Hematopoietic multipotent progenitor cell treated with erythropoietin and hydrocortisone succinate and interleukin-3 and kit ligand, for 4 days (in vitro differentiated cells): ENCODE data around the gene ASPDH.

ENCODE experiments used
- DNase-seq: peaks from one replicate; pipeline ENCODE4 v3.0.0-alpha.2; 2015

The ASPDH gene

DNA sequence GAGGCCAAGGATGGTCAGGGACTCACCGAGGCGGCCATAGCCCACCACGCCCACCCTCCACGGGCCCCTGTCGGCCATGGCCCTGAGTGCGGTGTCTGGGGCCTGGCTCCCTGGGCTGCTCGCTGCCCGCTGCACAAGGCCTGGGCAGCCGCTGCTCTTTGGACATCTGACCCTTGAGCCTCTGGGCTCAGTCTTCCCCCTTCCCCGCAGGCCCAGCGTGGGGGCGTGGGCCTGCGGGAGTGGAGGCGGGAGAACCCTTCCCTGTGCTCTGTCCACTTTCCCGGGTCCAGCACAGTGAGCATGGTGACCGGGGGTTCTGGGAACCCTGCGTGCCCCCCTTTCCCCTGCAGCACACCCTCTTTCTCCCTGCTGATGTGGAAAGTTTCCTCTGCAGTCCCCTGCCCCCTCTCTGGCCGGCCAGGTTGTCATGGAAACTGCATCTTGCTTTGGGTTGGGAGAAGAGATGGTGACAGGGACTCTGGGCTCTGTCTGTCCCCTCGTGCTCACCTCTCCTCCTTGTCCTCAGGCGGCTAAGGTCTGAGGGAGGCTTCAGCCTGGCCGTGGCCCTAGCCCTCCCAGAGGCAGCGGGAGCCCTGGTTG lies at the start of gene ASPDH:
ASPDH (minus strand) TSS at position 168 of the 600 bp plus-strand sequence; CDS start at position 78, 90 bp downstream.
- DNase-seq, result no peak

DNA sequence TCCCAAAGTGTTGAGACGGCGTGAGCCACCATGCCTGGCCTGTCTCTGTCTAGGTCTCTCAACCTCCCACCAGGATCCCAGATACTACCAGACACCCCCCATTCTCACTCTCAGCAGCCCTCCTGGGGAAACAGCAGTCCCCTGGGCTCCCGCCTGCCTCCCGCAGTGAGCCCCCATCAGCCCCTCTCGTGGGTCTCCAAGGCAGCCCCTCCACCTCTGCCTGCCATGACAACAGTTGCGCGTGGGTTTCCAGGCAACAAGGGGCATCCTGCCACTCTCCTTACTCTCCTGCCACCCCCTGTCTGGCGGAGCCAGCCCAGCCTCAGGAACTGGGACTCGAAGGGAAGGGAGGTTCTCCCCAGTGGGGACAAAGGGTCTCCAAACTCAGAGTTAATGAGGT lies 49.3 kb upstream of the ASPDH start:
- DNase-seq, result no peak

DNA sequence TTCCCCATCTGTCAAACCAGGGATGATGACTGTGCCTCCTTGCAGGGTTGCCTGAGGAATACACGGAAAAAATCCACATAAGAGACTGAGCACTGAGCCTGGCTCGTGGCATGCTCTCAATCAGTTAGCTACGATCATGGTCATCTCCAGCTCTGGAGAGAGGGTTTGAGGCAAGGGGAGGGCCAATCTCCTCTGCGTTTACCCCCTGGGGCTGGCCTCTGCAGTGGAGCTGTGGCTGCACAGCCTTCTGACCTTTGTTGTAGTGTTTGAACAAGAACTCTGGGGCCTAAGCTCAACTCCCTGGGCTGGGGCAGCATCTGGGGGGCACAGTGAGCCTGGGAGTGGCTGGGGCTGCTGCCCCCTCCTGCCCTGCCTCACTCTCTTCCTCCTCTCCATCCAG lies 48.6 kb upstream of the ASPDH start:
- DNase-seq, result no peak

DNA sequence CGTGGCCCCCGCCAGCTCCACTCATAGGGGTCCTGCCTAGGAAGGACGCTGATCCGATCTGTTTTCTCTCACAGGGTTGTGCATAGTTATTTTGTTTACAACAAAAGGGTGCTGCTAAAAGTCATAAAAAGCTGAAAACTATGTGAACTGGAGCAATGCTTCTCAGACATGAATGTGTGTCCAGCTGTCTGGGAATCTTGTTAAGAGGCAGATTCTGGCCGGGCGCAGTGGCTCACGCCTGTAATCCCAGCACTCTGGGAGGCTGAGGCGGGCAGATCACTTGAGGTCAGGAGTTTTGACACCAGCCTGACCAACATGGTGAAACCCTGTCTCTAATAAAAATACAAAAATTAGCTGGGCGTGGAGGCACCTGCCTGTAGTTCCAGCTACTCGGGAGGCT lies 45.9 kb upstream of the ASPDH start:
- no peak for DNase-seq

DNA sequence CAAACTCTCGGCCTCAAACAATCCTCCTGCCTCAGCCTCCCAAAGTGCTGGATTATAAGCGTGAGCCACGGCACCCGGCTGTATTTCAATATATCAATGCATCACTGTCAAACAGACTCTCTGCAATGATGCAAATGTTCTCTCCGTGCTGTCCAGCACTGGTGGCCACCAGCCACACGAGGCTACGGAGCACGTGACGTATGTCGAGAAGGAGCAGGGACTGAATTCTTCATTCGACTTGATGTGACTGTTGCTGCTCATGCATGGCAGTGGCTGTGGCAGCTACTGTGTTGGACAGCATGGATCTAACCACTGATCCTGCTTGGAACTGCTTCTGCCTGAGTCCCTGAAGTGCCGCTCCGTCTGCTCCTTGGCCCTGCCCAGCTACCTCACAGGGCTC lies 44.7 kb upstream of the ASPDH start:
- no peak for DNase-seq

DNA sequence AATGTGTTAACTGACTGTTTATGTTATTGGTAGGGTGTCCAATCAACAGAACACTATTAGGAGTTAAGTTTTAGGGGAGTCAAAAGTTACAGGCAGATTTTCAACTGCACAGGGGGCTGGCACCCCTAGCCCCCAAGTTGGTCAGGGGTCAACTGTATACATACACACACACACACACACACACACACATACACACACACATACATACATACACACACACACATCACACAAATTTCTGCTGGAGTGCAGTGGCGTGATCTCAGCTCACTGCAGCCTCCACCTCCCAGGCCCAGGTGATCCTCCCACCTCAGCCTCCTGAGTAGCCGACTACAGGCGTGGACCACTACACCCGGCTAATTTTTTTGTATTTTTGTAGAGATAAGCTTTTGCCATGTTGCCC lies 44.3 kb upstream of the ASPDH start:
- no peak for DNase-seq

DNA sequence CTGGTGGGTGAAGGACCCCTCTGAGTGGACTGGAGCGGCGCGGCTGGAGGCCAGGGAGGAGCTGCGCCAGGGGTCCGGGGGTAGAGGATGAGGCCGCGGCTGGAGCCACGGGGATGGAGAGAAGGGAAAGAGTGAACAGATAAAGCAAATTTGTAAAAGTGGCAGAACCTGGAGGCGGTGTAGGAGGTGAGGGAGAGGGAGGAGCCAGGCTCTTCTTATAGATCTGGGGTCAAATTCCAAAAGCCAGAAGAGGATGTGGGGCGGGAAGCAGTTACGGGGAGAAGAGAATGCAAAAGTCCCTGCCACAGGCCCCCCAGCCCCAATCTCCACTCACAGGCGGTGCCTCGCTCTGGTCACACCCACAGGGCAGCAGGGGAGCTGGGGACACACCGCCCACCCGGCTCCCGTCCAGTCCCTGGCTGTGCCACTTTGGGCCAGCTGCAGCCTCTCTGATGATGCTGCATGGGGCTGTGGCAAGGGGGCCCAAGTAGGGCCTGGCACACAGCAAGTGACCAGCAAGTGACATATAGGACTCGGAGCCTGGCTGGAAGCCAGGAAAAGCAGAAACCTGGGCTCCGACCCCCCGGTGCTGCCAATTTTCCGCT lies 43.4 kb upstream of the ASPDH start:
- no peak for DNase-seq

DNA sequence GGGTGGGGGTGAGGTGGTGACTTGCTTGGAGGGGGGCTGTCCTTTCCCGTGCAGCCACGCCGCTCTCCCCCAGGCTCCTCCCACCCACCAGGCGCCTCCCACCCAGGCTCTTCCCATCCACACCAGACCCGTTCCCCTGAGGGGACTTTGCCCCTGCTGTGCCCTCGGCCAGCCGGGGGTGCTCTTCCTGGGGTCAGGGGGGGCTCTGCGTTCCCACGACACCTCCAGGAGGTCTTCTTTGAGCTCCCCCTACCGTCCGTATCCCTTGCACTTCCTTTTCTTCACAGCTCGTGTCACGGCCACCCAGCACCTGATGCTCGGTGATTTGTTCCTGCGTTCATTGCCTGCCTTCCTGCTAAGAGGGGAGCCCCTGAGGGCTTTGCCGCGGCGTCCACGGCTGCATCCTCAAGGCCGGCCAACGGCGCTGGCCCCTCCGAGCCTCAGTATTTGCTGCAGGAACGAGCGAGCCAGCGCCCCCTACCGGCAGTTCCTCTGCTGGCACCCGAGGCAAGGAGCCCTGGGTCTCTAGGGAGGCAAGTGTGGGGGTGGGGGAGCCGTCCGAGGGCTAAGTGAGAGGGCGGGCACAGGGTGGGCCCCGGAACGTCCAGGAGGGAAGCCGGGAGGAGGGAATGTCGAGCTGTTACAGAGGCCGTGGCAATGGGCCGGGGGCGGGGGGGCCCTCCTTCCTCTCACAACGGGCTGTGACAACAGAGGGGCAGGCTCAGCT lies 42.7 kb upstream of the ASPDH start:
- peak; percentile 84 for DNase-seq

DNA sequence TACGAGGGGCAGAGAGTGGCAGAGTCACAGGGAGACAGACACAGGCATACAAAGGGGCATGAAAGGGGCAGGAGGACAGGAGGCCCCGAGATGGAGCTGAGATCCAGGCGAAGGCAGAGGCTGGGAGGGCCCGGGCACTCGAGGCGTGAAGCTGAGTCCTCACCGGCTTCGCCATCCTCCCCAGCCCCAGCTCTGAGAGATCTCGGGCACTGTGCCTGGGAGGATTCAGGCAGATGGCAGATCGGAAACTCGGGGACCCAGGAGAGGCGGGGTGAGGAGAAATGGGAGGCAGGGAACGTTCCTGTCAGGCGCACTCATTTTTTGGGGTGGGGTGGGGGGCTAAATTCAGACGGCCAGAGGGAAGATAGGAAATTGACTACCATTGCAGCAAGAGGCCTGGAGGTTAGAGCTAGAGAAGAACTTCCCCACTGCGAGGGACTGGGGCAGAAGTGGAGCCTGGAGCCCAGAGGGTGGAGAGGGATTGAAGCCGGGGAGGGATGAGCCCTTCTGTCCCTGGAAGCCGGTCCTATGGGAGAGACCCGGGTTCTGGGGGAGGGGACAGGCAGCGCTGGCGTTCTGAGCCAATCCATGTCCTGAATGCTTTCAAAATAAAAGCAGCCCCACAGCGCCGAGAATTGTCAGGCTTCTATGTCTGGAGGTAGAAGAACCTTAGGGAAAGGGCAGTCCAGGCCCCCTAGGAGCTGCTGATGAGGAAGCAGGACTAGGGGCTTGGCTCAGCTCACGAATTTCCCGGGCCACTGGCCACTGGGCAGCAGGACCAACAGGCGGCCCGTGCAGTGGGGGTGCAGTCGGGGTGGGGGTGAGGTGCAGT lies 42.0 kb upstream of the ASPDH start:
- DNase-seq, result no peak

DNA sequence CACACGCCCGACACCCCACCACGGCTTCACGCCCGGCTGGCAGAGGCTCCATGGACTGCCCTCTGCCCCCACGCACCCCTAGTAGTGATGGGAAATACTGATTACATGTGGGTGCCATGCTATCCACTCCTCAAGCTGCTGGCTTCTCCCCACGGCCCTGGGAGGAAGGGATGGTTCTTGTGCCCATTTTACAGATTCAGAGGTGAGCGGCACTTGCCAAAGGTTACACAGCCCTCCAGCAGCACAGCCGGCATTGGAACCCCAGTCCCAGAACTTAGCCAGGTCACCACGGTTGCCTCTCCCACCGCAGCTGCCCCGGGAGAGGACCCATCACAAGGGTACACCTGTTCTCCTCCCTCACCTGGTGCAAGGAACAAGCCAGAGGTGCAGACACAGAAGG lies 41.3 kb upstream of the ASPDH start:
- no peak for DNase-seq

DNA sequence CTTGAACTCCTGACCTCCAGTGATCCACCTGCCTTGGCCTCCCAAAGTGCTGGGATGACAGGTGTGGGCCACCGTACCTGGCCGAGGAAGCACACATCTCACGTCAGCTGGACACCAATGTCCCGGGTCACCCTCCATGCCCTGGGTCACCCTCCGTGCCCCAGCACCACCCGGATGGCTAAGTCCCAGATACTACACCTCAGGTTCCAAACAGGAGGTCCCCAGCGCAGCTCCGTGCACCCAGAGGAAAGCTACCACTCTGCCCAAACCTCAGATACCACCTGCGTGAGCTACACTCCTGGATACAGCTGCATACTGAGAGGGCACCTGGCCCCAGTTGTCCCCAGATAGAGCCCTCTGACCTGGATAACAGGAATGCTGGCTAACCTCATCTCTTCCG lies 40.5 kb upstream of the ASPDH start:
- DNase-seq, result no peak

DNA sequence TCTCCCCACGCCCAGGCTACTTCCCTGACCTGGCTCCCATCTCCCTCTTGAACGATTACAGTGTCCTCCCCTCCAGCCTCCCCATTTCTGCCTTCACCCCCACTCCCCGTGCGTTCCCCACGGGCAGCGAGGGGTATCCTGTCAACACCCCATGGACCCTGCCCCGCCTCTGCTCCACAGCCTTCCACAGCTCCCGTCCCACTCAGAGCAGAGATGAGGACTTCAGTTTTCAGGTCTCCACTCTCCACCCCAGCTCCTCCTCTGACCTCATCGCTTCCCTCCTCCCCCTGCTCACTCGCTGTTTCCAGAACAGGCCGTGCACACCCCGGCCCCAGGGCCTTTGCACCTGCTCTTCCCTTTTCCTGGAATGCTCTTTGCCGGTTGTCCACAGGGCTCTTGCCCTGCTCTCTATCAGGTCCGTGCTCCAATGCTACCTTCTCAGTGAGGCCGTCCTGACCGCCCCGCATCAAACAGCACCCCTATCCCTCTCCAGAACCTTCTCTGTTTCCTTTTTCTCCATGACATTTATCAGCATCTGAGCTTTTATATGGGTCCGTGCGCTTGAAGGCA lies 39.5 kb upstream of the ASPDH start:
- DNase-seq, result no peak

DNA sequence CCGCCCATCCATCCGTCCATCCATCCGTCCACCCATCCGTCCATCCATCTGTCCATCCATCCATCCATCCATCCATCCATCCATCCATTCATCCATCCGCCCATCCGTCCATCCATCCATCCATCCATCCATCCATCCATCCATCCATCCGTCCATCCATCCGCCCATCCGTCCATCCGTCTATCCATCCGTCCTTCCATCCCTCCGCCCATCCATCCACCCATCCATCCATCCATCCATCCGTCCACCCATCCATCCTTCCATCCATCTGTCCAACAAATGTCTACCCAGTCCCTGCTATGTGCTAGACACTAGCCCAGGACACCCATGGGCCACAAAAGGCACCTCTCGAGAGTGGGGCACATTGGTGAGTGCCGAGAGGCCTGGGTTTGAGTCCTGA lies 38.8 kb upstream of the ASPDH start:
- no peak for DNase-seq

DNA sequence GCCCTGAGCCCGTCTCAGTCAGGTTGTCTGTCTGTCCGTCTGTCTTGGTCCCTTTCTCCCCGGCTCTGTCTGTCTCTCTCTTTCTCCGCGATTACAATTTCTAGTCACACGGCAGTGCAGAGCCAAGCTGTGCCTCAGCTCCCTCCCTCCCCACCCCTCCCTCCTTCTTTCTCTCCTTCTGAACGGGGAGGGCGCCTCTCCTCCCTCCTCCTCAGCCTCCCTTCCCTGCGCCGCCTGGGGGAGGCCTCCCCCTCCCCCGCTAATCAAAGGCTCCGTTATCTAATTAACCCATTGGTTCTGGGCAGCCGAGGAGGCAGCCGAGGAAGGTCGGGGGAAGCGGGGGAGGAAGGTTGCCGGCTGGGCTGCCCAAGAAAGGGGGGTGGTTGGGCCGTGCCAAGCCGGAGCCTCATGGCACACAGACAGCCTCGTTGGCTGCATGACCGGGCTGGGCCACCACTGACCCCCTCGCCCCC lies 38.0 kb upstream of the ASPDH start:
- peak; percentile 52 for DNase-seq

DNA sequence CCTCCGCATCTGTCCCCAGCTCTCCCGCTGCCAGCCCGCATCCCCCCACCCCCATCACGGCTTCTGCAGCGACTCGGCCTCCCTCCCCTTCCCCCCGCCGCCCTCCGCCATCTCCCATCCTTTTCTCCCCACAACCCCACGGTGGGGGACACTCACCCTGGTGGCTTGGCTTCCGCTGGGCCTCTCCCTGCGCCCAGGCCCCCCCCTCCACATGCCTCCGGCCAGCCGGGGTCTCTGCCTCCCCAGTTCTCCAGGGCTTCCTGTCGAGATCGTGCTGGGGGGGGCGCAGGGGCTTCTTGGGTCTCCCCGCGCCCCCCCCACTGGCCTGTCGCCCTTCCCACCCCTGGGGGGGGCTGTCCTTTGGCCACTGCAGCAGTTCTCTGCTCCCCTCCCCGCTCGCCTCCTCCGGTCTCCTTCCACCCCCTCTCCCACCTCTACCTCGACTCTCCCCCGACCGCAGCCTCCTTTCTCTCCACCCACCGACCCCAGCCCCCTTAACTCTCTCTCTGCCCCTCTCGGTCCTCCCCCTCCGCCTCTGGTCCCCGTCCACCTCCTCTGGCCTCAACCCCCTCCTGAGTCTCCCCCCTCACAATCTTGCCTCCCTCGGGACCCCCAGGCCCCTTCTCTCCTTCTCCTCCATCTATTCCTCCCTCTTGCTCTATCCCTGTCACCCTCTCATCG lies 37.5 kb upstream of the ASPDH start:
- no peak for DNase-seq

DNA sequence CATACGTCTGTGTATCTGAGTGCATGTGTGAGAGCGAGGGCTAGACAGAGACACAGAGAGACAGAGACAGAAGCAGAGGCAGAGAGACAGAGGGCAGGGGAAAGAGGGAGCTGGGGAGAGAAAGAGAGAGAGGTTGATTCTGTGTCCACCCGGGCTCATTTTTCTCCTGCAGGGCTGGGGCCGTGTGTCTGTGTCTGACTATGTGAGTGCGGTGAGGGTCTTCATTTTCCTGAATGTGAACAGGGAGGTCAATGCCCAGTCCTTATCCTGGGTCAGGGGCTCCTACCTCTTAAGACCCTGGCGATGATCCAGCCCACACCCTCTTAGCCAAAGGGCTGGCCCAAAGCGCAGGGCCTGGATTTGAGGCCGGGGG lies 36.9 kb upstream of the ASPDH start:
- no peak for DNase-seq

DNA sequence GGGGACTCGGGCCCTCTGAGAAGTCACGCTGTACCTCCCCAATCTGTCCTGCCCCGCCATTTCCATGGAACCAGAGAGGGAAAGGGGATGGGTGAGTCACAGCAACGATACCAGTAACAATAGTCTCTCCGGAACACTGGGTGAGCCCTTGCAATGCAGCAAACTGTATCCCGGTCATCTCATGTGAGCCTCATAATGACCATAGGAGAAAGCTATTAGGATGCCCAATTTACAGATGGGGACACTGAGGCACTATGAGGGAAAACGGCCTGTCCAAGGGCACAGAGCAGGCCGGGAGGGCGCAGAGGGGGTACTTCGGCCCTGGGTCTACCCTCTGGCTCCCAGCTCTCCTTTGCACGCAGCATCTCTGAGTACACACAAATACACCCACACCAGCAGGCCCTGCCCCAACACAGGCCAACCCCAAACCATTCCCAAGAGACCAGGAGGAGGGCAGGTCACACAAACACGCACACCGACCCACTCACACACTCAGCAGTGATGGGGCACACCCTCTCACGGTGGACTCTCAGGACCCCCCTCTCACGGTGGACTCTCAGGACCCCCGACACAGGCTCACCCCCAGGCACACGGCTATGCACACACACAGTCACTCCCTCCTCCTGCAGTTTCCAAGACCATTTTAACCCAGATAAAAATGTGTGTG lies 36.3 kb upstream of the ASPDH start:
- no peak for DNase-seq

DNA sequence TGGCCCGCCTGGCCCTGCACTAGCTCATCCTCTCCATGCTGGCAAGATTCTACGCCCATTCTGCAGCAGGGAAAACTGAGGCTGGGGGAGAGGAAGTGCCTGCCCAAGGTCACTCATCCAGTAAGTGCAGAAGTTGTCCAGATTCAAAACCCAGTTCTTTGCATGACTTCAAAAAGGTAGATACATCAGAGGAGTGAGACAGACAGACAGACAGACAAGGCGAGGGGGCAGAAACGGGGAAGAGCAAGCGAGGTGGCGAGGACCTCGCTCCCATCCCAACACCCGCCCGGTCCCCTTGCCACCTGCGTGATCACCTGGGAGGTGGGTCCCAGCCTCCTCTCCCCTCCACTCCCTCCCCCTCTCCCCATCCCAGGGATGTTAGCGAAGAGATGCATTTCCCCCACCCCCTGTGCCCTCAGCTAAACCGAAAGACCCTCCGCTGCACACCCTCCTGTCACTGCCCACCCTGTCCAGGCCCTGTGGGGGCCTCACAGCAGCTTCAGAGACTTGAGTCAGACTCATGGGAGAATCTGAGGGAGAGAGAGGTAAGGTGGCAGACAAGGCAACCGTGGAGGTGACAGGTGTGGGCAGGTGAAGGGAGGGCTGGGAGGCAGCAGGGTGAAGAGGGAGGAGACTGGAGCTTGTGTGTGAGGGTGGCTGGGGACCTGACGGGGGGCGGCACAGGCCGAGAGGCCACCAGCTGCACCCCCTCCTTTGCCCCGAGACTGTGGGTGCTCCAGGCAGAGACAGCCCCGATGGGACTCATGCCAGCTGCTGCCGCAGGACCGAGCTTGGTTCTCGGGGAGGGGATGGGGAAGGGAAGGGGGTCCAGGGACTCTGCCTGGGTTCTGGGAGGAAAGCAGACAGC lies 35.6 kb upstream of the ASPDH start:
- no peak for DNase-seq

DNA sequence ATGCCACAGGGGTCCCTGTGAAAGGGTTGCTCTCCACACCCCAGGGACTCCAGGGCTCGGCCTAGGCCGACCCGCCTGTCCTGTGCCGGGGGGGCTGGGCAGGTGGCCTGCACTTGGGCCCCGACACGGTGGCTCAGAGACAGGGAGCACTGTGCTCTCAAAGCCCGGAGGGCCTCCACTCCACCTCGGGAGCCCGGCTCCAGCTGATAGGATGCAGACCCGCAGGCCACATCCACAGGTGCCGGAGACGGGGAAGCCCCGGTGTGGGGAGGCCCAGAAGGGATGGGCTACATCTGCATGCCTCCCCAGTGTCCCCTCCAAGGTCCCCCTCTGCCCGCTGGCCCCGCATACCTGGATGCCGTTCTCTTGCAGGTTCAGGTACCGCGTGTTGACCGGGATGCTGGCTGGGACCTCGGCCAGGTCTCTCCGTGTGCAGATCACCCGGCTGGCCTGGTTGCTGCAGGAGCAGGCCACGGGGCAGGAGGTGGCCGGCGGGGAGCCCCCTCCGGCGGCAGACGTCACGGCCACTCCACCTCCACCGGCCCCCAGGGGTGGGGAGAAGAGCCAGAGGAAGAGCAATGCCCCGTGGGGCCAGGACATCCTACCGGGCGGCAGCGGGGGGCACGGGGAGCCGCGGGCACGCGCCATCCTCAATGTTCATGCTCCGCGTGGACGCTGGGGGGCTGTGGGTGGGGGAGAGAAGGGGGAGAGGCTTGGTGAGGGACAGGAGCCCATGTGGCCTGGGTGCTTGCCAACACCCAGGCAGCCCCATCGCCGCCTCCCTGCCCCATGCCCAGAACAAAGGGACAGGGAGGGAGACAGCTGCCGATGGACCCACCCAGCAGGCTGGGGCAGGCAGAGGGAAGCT lies 34.7 kb upstream of the ASPDH start:
- no peak for DNase-seq
